HepG2 (cell line): ENCODE data around the gene SLC12A5. TPM values are rescaled to one million over a fixed set of nuclear protein-coding genes. Genes with fewer than 3 reads are reported as not detected.

Experiments
- ATAC-seq: fragments of 200-7000 bp; cut with Tn5 transposase; 3 replicates; pipeline ENCODE4 v1.9.1; 2020; ENCODE audit warnings: mild to moderate bottlenecking, moderate library complexity
- BruUV-seq: library from RNA; stranded (reverse); fragments of 400-500 nt; replicated peaks from 2 replicates; lab custom pipeline; 2021; lab: Mats Ljungman, UMichigan
- CTCF ChIA-PET: fragments of 300-600 bp; formaldehyde crosslinking; extraction: SDS; loops from one replicate; lab custom pipeline; 2021; ENCODE audit warnings: low total read pairs, inconsistent platforms, low intra/inter-chr PET ratio; lab: Yijun Ruan, JAX
- POLR2A ChIA-PET: fragments of 350-600 bp; sonication (Branson Sonifier 250); formaldehyde crosslinking; loops from one replicate; lab custom pipeline; 2020; ENCODE audit warnings: antibody characterized with exemption, inconsistent platforms; lab: Yijun Ruan, JAX
- DNase-seq: peaks from one replicate; pipeline ENCODE4 v3.0.0-alpha.2; 2015; ENCODE audit warnings: low spot score
- FAIRE-seq: peaks from 3 replicates; lab custom pipeline; 2011; peaks lifted over from hg19 to GRCh38; lab: Jason Lieb, UNC
- H2AFZ ChIP-seq: one replicate; pipeline ENCODE4 v1.6.1; 2011; ENCODE audit warnings: low read length, inconsistent platforms
- H3K27ac ChIP-seq: fragments of 300-600 bp; 3 replicates; pipeline ENCODE4 v1.8.0; 2011; ENCODE audit warnings: mixed run types, mild to moderate bottlenecking, mixed read lengths, low read length, inconsistent platforms; ENCODE audit not compliant: insufficient read depth; ENCODE audit errors: extremely low read length
- H3K27me3 ChIP-seq, 2 experiments: fragments of 200-600 bp in 1 of 2; 2 replicates in 1 of 2; 3 replicates in 1 of 2; pipeline versions ENCODE4 v1.6.0 to v1.8.0; 2011; ENCODE audit warnings: low read length in 2 of 2, mild to moderate bottlenecking in 2 of 2, moderate library complexity in 2 of 2, inconsistent platforms in 1 of 2; ENCODE audit not compliant: insufficient read depth in 2 of 2, control insufficient read depth in 1 of 2
- H3K36me3 ChIP-seq, 2 experiments: fragments of 200-600 bp in 1 of 2; replicated peaks in 1 of 2; 2 replicates in 1 of 2; 3 replicates in 1 of 2; pipeline versions ENCODE4 v1.5.1 to v1.8.0; 2011; ENCODE audit warnings: low read length in 2 of 2, inconsistent platforms in 1 of 2; ENCODE audit not compliant: insufficient read depth in 2 of 2, control insufficient read depth in 1 of 2
- H3K4me1 ChIP-seq: 2 replicates; pipeline ENCODE4 v1.5.1; 2012; ENCODE audit warnings: low read length, inconsistent platforms; ENCODE audit not compliant: insufficient read depth
- H3K4me2 ChIP-seq: 2 replicates; pipeline ENCODE4 v1.6.0; 2011; ENCODE audit warnings: low read depth, low read length, inconsistent platforms
- H3K4me3 ChIP-seq, 3 experiments: fragments of 200-600 bp in 1 of 3; sonication (generic), shearing (Covaris generic) in 1 of 3; replicated peaks in 1 of 3; 2 replicates each; pipeline ENCODE4 v1.5.1; 2011 to 2016; ENCODE audit warnings: low read length in 3 of 3, inconsistent platforms in 2 of 3, low read depth in 2 of 3, mild to moderate bottlenecking in 2 of 3, control low read depth in 1 of 3, mixed read lengths in 1 of 3; ENCODE audit not compliant: insufficient read depth in 1 of 3
- H3K79me2 ChIP-seq: one replicate; pipeline ENCODE4 v1.6.1; 2011; ENCODE audit warnings: low read length, inconsistent platforms; ENCODE audit not compliant: insufficient read depth
- H3K9ac ChIP-seq: 2 replicates; pipeline ENCODE4 v1.6.0; 2011; ENCODE audit warnings: mild to moderate bottlenecking, low read depth, low read length, inconsistent platforms; ENCODE audit not compliant: insufficient read depth
- H3K9me3 ChIP-seq: 2 replicates; pipeline ENCODE4 v1.5.1; 2012; ENCODE audit warnings: mild to moderate bottlenecking, low read length
- H4K20me1 ChIP-seq: 2 replicates; pipeline ENCODE4 v1.6.0; 2011; ENCODE audit warnings: inconsistent platforms, mild to moderate bottlenecking, low read length, moderate library complexity; ENCODE audit not compliant: insufficient read depth
- ADNP ChIP-seq: sonication (generic); formaldehyde crosslinking; IDR thresholded peaks from 2 replicates; pipeline ENCODE4 v1.4.0; 2020; ENCODE audit warnings: missing genetic modification reagents
- ARHGAP35 ChIP-seq: sonication (generic); formaldehyde crosslinking; IDR thresholded peaks from 2 replicates; pipeline ENCODE4 v1.9.0; 2022; ENCODE audit warnings: mild to moderate bottlenecking, inconsistent platforms, moderate library complexity, missing genetic modification reagents, borderline replicate concordance
- ATF4 ChIP-seq, 2 experiments: fragments of 450-650 bp in 1 of 2; sonication (generic) in 1 of 2; formaldehyde crosslinking; IDR thresholded peaks; 2 replicates each; pipeline versions ENCODE4 v1.5.0 to v1.8.0; 2020 to 2022; ENCODE audit warnings: mild to moderate bottlenecking in 1 of 2, missing genetic modification reagents in 1 of 2
- CHD4 ChIP-seq: fragments of 200-600 bp; sonication (generic); IDR thresholded peaks from 2 replicates; pipeline ENCODE4 v1.7.0; 2017; ENCODE audit warnings: mild to moderate bottlenecking, low read length, borderline replicate concordance
- FOXO4 ChIP-seq: sonication (generic); formaldehyde crosslinking; conservative IDR thresholded peaks from 2 replicates; pipeline ENCODE4 v1.8.1; 2023; ENCODE audit warnings: missing genetic modification reagents
- GATAD2A ChIP-seq: IDR thresholded peaks from 2 replicates; pipeline ENCODE4 v1.6.1; 2016
- HNF4A ChIP-seq: sonication (generic); formaldehyde crosslinking; IDR thresholded peaks from 2 replicates; pipeline ENCODE4 v1.4.0; 2020; ENCODE audit warnings: missing genetic modification reagents
- IKZF4 ChIP-seq: sonication (generic); formaldehyde crosslinking; IDR thresholded peaks from 2 replicates; pipeline ENCODE4 v1.5.1; 2020; ENCODE audit warnings: borderline replicate concordance, mild to moderate bottlenecking, low read depth, missing genetic modification reagents; ENCODE audit errors: not compliant biosample characterization
- SALL2 ChIP-seq: sonication (generic); formaldehyde crosslinking; IDR thresholded peaks from 2 replicates; pipeline ENCODE4 v1.8.1; 2023; ENCODE audit warnings: mild to moderate bottlenecking, missing genetic modification reagents, inconsistent platforms
- SNRNP70 ChIP-seq: fragments of 200-400 bp; formaldehyde crosslinking; IDR thresholded peaks from 2 replicates; pipeline ENCODE4 v1.6.1; 2017; ENCODE audit warnings: mild to moderate bottlenecking, low read depth, low read length, moderate library complexity
- ZC3H13 ChIP-seq: sonication (generic); formaldehyde crosslinking; IDR thresholded peaks from 2 replicates; pipeline ENCODE4 v1.8.1; 2023; ENCODE audit warnings: mild to moderate bottlenecking, missing genetic modification reagents, moderate library complexity
- ZNF101 ChIP-seq: sonication (generic); formaldehyde crosslinking; IDR thresholded peaks from 2 replicates; pipeline ENCODE4 v1.4.0; 2020; ENCODE audit warnings: mild to moderate bottlenecking, low read depth, missing genetic modification reagents, borderline replicate concordance
- ZNF432 ChIP-seq: sonication (generic); formaldehyde crosslinking; IDR thresholded peaks from 2 replicates; pipeline ENCODE4 v1.5.0; 2020; ENCODE audit warnings: missing genetic modification reagents, mild to moderate bottlenecking, borderline replicate concordance
- ZNF570 ChIP-seq: sonication (generic); formaldehyde crosslinking; IDR thresholded peaks from 2 replicates; pipeline ENCODE4 v1.4.0; 2020; ENCODE audit warnings: mild to moderate bottlenecking, missing genetic modification reagents, borderline replicate concordance
- ZNF670 ChIP-seq: sonication (generic); formaldehyde crosslinking; IDR thresholded peaks from 2 replicates; pipeline ENCODE4 v1.8.0; 2022; ENCODE audit warnings: mild to moderate bottlenecking, missing genetic modification reagents, borderline replicate concordance
- ZNF7 ChIP-seq: IDR thresholded peaks from 2 replicates; pipeline ENCODE4 v1.6.1; 2016; ENCODE audit warnings: missing biosample characterization, missing genetic modification reagents
- ZSCAN12 ChIP-seq: sonication (generic); formaldehyde crosslinking; IDR thresholded peaks from 2 replicates; pipeline ENCODE4 v1.9.0; 2021; ENCODE audit warnings: mild to moderate bottlenecking, missing genetic modification reagents
- WGBS: methylation state at CpG from one replicate; pipeline ENCODE4 v1.1.6; 2017; ENCODE audit warnings: low lambda C conversion rate; 5-methylcytosine and 5-hydroxymethylcytosine counted together
- in situ Hi-C: cut with HindIII; loops from 2 replicates; pipeline ENCODE4 v1.10.0; 2017; ENCODE audit warnings: low pct_unique_long_range_greater_than_20kb; ENCODE audit not compliant: extremely low pct_ligation_motif_present
- intact Hi-C: fragments of 100-400 bp; cut with micrococcal nuclease; formaldehyde crosslinking; loops from one replicate; pipeline ENCODE4 v1.10.0; 2022; ENCODE audit not compliant: unreplicated experiment
- polyA plus RNA-seq, 8 experiments: library from polyadenylated mRNA; depleted of rRNA in 3 of 8; stranded (reverse) in 7 of 8; unstranded in 1 of 8; fragments of >200 nt; fragmentation: Illumina TruSeq in 4 of 8; extraction: Trizol in 4 of 8; gene quantifications; 2 replicates each; pipeline versions ENCODE4 v1.2.1 to v1.2.3, GENCODE V29; 2011 to 2016; ENCODE audit warnings: low read depth in 4 of 8, missing spikeins in 1 of 8, mixed read lengths in 1 of 8; ENCODE audit not compliant: insufficient read depth in 1 of 8
- total RNA-seq, 5 experiments: library from RNA; depleted of rRNA; stranded (reverse); fragments of >200 nt; fragmentation: Illumina TruSeq; extraction: Trizol; gene quantifications; 2 replicates each; pipeline ENCODE4 v1.2.3, GENCODE V29; 2016; ENCODE audit warnings: low read depth in 1 of 5
- TF ChIP-seq, protein P1 (sequence below): IDR thresholded peaks from 2 replicates; pipeline ENCODE4 v1.6.1; 2016
- TF ChIP-seq, protein P2 (sequence below): sonication (generic); formaldehyde crosslinking; IDR thresholded peaks from 2 replicates; pipeline ENCODE4 v1.8.1; 2022; ENCODE audit warnings: mild to moderate bottlenecking, missing genetic modification reagents

Gene SLC12A5
- total and polyA plus RNA-seq, 2 of the 13 experiments (the other 11 are each of a cell fraction or from before 2014, with no cell fraction given), result 4.3 to 5.4 TPM

DNA sequence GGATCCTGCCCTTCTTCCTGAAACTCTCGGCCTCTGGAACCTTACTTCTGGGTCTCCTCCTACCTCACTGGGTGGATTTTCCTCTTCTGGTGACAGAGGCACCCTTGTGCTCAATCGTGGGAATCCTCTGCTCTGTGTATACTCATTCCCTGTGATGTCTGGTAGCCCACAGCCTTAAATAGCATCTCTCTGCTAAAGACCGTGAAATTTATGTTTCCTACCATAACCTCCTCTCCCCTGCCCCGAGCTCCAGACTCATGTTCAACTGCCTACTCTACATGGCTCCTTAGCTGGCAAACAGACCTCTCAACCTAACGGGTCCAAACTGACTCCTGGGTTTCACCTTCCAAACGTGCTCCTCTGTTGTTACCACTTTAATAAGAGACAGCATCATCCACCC is 10.4 kb upstream of the SLC12A5 start (continued):
- TF ChIP-seq ARHGAP35 (CRISPR knock-in tag) (no peak), ZC3H13 (CRISPR knock-in tag) (no peak), SNRNP70 (no peak), ZSCAN12 (CRISPR knock-in tag) (no peak), IKZF4 (CRISPR knock-in tag) (no peak)

- ChIA-PET POLR2A (no interaction called here), CTCF (no interaction called here)
- peaks cover 49% of the 10 kb centered on the region for H3K4me1 ChIP-seq
- no peak for ATAC-seq
- H3K36me3 ChIP-seq, result no peaks in the 10 kb centered on the region
- no peak overlapping the region for H3K27ac ChIP-seq
- peak overlapping the region; percentile 91 for H3K4me2 ChIP-seq
- H3K9me3 ChIP-seq, result no peaks in the 10 kb centered on the region
- peak overlapping the region in 2 of 3 experiments; percentile 83 to 84; a peak in 3 of 6 replicates for H3K4me3 ChIP-seq
- no peak overlapping the region; the same call in 1 of the 2 replicates for H3K9ac ChIP-seq
- no peak for DNase-seq
- intact Hi-C loops (no loop called here), in situ Hi-C loops (loop anchor here (5.0 to 10.0 kb wide), 2 partner anchors 67 to 154 kb away; partner anchors contain the start of gene NCOA5)
- FAIRE-seq, result no peak
- no peaks in the 10 kb centered on the region for H3K79me2 ChIP-seq
- 43% methylated on average over 4 of the region's 4 CpGs for WGBS
- TSS peak; percentile 76 for BruUV-seq
- H4K20me1 ChIP-seq, result peaks cover 8% of the 10 kb centered on the region; the same call in 1 of the 2 replicates
- H3K27me3 ChIP-seq, result no peaks in the 10 kb centered on the region
- peak overlapping the region; percentile 47 for H2AFZ ChIP-seq
- peak; percentile 2; the same call in 1 of the 2 replicates for TF ChIP-seq CHD4
- no peak for TF ChIP-seq FOXO4
- TF ChIP-seq ADNP (CRISPR knock-in tag), result no peak
- TF ChIP-seq, protein P1, sequence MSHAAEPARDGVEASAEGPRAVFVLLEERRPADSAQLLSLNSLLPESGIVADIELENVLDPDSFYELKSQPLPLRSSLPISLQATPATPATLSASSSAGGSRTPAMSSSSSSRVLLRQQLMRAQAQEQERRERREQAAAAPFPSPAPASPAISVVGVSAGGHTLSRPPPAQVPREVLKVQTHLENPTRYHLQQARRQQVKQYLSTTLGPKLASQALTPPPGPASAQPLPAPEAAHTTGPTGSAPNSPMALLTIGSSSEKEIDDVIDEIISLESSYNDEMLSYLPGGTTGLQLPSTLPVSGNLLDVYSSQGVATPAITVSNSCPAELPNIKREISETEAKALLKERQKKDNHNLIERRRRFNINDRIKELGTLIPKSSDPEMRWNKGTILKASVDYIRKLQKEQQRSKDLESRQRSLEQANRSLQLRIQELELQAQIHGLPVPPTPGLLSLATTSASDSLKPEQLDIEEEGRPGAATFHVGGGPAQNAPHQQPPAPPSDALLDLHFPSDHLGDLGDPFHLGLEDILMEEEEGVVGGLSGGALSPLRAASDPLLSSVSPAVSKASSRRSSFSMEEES (CRISPR knock-in tag), result no peak
- no peak for TF ChIP-seq ATF4 (CRISPR knock-in tag; IDR thresholded peaks at IDR 0.05)
- TF ChIP-seq, protein P2, sequence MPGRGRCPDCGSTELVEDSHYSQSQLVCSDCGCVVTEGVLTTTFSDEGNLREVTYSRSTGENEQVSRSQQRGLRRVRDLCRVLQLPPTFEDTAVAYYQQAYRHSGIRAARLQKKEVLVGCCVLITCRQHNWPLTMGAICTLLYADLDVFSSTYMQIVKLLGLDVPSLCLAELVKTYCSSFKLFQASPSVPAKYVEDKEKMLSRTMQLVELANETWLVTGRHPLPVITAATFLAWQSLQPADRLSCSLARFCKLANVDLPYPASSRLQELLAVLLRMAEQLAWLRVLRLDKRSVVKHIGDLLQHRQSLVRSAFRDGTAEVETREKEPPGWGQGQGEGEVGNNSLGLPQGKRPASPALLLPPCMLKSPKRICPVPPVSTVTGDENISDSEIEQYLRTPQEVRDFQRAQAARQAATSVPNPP (CRISPR knock-in tag), result no peak
- TF ChIP-seq ZNF670, result no peak
- no peak for TF ChIP-seq GATAD2A (CRISPR knock-in tag)
- no peak for TF ChIP-seq HNF4A (CRISPR knock-in tag)
- no peak for TF ChIP-seq SALL2 (CRISPR knock-in tag)
- TF ChIP-seq ZNF101, result no peak
- no peak for TF ChIP-seq ZNF570
- 0 out of 2 replicates have a peak, but pooled peaks have one; percentile 24 for TF ChIP-seq ZNF7
- no peak for TF ChIP-seq ZNF432 (CRISPR knock-in tag)
Measured at GRCh38 chr20:46020555-46020954, 8.5 kb upstream of the SLC12A5 start.
